Transverse colon (tissue), 4 donors: ENCODE data around the gene BLVRA. TPM values are rescaled to one million over a fixed set of nuclear protein-coding genes. Genes with fewer than 3 reads are reported as not detected.

Experiments used
- DNase-seq: peaks from one replicate; pipeline ENCODE4 v3.0.0-alpha.2; 2019
- H3K27ac ChIP-seq, 4 donors: fragments of 200-600 bp; sonication (generic); 2 replicates each; pipeline ENCODE4 v1.5.1; 2016 to 2018; ENCODE audit warnings: inconsistent platforms in 4 of 4
- H3K27me3 ChIP-seq: fragments of 200-600 bp; sonication (generic); 2 replicates; pipeline ENCODE4 v1.5.1; 2017; ENCODE audit warnings: inconsistent platforms
- H3K36me3 ChIP-seq, 4 donors: fragments of 200-600 bp; sonication (generic); 2 replicates each; pipeline ENCODE4 v1.5.1; 2017 to 2019; ENCODE audit warnings: inconsistent platforms in 4 of 4
- H3K4me1 ChIP-seq, 4 donors: fragments of 200-600 bp; sonication (generic); 2 replicates each; pipeline ENCODE4 v1.5.1; 2017 to 2020; ENCODE audit warnings: inconsistent platforms in 4 of 4
- H3K4me3 ChIP-seq, 4 donors: fragments of 200-600 bp; sonication (generic); 1 replicate in 1 of 4; 2 replicates in 3 of 4; pipeline versions ENCODE4 v1.5.1 to v1.6.1; 2017 to 2019; ENCODE audit warnings: inconsistent platforms in 4 of 4
- H3K9me3 ChIP-seq, 2 donors: fragments of 200-600 bp; sonication (generic); 2 replicates each; pipeline ENCODE4 v1.5.1; 2017 to 2019; ENCODE audit warnings: inconsistent platforms in 2 of 2
- CTCF ChIP-seq, 5 experiments: fragments of 200-600 bp in 3 of 5; fragments of 450-650 bp in 2 of 5; sonication (generic) in 3 of 5; IDR thresholded peaks; 1 replicate in 2 of 5; 2 replicates in 3 of 5; pipeline ENCODE4 v1.5.1; 2016 to 2017; ENCODE audit warnings: antibody characterized with exemption in 5 of 5, inconsistent platforms in 3 of 5, mild to moderate bottlenecking in 2 of 5, moderate library complexity in 1 of 5
- EP300 ChIP-seq: sonication (generic); formaldehyde crosslinking; IDR thresholded peaks from one replicate; pipeline ENCODE4 v1.6.1; 2017; ENCODE audit warnings: antibody characterized with exemption, low read depth
- POLR2A ChIP-seq: fragments of 450-650 bp; IDR thresholded peaks from one replicate; pipeline ENCODE4 v1.6.1; 2016; ENCODE audit warnings: antibody characterized with exemption, mild to moderate bottlenecking, moderate library complexity
- POLR2AphosphoS5 ChIP-seq, 3 donors: sonication (generic); formaldehyde crosslinking; IDR thresholded peaks; one replicate each; pipeline ENCODE4 v1.6.1; 2016; ENCODE audit warnings: antibody characterized with exemption in 3 of 3
- WGBS, 2 donors: methylation state at CpG; one replicate each; pipeline ENCODE4 v1.1.5; 2018; ENCODE audit warnings: low coverage in 1 of 2; 5-methylcytosine and 5-hydroxymethylcytosine counted together
- in situ Hi-C, 4 donors: fragments of 200-750 bp; cut with MboI; loops; one replicate each; pipeline versions ENCODE4 v1.15.0 to v1.15.1; 2017; ENCODE audit warnings: low sequenced_read_pairs in 3 of 4, low pct_ligation_motif_present in 1 of 4, low pct_unique_long_range_greater_than_20kb in 1 of 4
- intact Hi-C: fragments of 100-400 bp; cut with DNase I; formaldehyde crosslinking; loops from one replicate; pipeline ENCODE4 v1.15.1; 2023; ENCODE audit warnings: low total_unique reads
- total RNA-seq, 4 donors: library from RNA; depleted of rRNA; stranded (reverse); fragments of >200 nt; gene quantifications; one replicate each; pipeline ENCODE4 v1.1.0, GENCODE V29; 2016

BLVRA gene
- total RNA-seq, 4 donors from 2014 or later, result 1.5 to 119 (median 15.9) TPM

- no peak for DNase-seq
- no peaks in the 10 kb centered on the region for H3K36me3 ChIP-seq
- in situ Hi-C loops (no loop called here), intact Hi-C loops (no loop called here)
- 74% methylated on average over 5 of the region's 5 CpGs; no CpG with 5 or more reads in 1 of the 2 donors for WGBS, 2 donors
- H3K9me3 ChIP-seq, result no peaks in the 10 kb centered on the region
- peaks cover 2 to 16% (median 8%) of the 10 kb centered on the region in 4 donors for H3K4me1 ChIP-seq
- H3K27me3 ChIP-seq, result no peaks in the 10 kb centered on the region
- no peak overlapping the region for H3K4me3 ChIP-seq
- no peak overlapping the region for H3K27ac ChIP-seq
- TF ChIP-seq POLR2AphosphoS5 (IDR thresholded peaks at IDR 0.05) (no peak), POLR2A (no peak), CTCF (IDR thresholded peaks at IDR 0.05) (no peak), EP300 (no peak)
These were observed 32.4 kb downstream of the BLVRA start for GRCh38 chr7:43790834-43791233.

GRCh38 chr7:43791665-43792064, 33.2 kb downstream of the BLVRA start:
- no peak overlapping the region for H3K4me3 ChIP-seq
- TF ChIP-seq POLR2AphosphoS5 (IDR thresholded peaks at IDR 0.05) (no peak), EP300 (no peak), POLR2A (no peak), CTCF (IDR thresholded peaks at IDR 0.05) (no peak)
- 21 to 24% methylated on average over 4 of the region's 4 CpGs for WGBS, 2 donors
- DNase-seq, result no peak
- peak overlapping the region in 2 of 4 donors; percentile 18 to 19 for H3K27ac ChIP-seq
- H3K36me3 ChIP-seq, result no peaks in the 10 kb centered on the region
- no peaks in the 10 kb centered on the region for H3K9me3 ChIP-seq
- intact Hi-C loops (no loop called here), in situ Hi-C loops (no loop called here)
- H3K4me1 ChIP-seq, result peaks cover 0 to 13% (median 6%) of the 10 kb centered on the region in 4 donors
- H3K27me3 ChIP-seq, result no peaks in the 10 kb centered on the region

GRCh38 chr7:43792471-43793150, 34.1 kb downstream of the BLVRA start:
- no peaks in the 10 kb centered on the region for H3K36me3 ChIP-seq
- no peaks in the 10 kb centered on the region for H3K9me3 ChIP-seq
- intact Hi-C loops (no loop called here), in situ Hi-C loops (no loop called here)
- H3K27ac ChIP-seq, result no peak overlapping the region
- TF ChIP-seq POLR2A (no peak), EP300 (no peak), CTCF (IDR thresholded peaks at IDR 0.05) (no peak), POLR2AphosphoS5 (IDR thresholded peaks at IDR 0.05) (no peak)
- 81 to 90% methylated on average over 3 to 6 of the region's 6 CpGs for WGBS, 2 donors
- no peaks in the 10 kb centered on the region for H3K27me3 ChIP-seq
- H3K4me1 ChIP-seq, result peaks cover 0 to 13% (median 6%) of the 10 kb centered on the region in 4 donors
- H3K4me3 ChIP-seq, result no peak overlapping the region
- DNase-seq, result no peak

DNA sequence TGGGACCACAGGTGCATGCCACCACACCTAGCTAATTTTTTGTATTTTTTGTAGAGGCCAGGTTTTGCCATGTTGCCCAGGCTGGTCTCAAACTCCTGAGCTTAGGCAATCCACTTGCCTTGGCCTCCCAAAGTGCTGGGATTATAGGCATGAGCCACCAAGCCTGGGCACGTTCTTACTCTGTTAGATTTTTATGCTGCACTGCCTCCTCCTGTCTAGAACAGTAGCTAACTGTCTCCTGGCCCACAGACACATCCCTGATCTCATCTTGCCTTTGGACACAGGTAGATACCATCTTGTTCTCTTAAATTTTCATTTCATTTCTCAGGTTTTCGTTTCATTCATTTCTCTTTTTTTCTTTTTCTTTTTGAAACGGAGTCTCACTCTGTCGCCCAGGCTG, 41.1 kb downstream of the BLVRA start:
- in situ Hi-C loops (no loop called here), intact Hi-C loops (no loop called here)
- Histone ChIP-seq H3K27ac (no peak overlapping the region), H3K4me1 (no peaks in the 10 kb centered on the region), H3K36me3 (peaks cover 0 to 6% (median 0%) of the 10 kb centered on the region in 4 donors), H3K9me3 (no peaks in the 10 kb centered on the region), H3K27me3 (no peaks in the 10 kb centered on the region), H3K4me3 (no peak overlapping the region)
- WGBS, 2 donors, result 81 to 92% methylated on average over 4 of the region's 4 CpGs
- no peak for DNase-seq
- no peak for TF ChIP-seq EP300
- no peak for TF ChIP-seq POLR2AphosphoS5 (IDR thresholded peaks at IDR 0.05)
- no peak for TF ChIP-seq POLR2A
- TF ChIP-seq CTCF (IDR thresholded peaks at IDR 0.05), result no peak
